Mammary epithelial cell (primary cell): ENCODE measurements around the gene NAGA.

ENCODE experiments used
- CTCF ChIP-seq, 2 donors: IDR thresholded peaks in 1 of 2; conservative IDR thresholded peaks in 1 of 2; 2 replicates each; pipeline ENCODE4 v1.5.1; 2011 to 2012; ENCODE audit warnings: inconsistent platforms in 2 of 2, low read length in 2 of 2, mild to moderate bottlenecking in 2 of 2, control low read depth in 1 of 2, low read depth in 1 of 2; ENCODE audit not compliant: insufficient read depth in 1 of 2; ENCODE audit errors: extremely low read depth in 1 of 2
- EZH2 ChIP-seq: IDR thresholded peaks from 2 replicates; pipeline ENCODE4 v1.6.1; 2012; ENCODE audit warnings: low read length, inconsistent platforms, borderline replicate concordance

- TF ChIP-seq EZH2 (no peak), CTCF (conservative IDR thresholded peaks at IDR 0.05 in 1 of 2, IDR thresholded peaks at IDR 0.05 in 1 of 2; ENCODE audit: extremely low read depth in 1 of 2, insufficient read depth in 1 of 2, low read depth in 1 of 2, low read length in 2 of 2) (no peak)
Observed at GRCh38 chr22:42074846-42075676, 4.4 kb upstream of the NAGA start.
